GM12865 (cell line): ENCODE data around the gene RAB40C.

ENCODE experiments used
- DNase-seq: peaks from one replicate; pipeline ENCODE4 v3.0.0; 2010; ENCODE audit warnings: low read depth
- H3K4me3 ChIP-seq: 2 replicates; pipeline ENCODE4 v1.5.1; 2011; ENCODE audit warnings: mild to moderate bottlenecking, low read depth, low read length, control low read depth
- TF ChIP-seq, protein P1 (sequence below): IDR thresholded peaks from 2 replicates; pipeline ENCODE4 v1.5.1; 2011; ENCODE audit warnings: low read length, control low read depth, low read depth, inconsistent platforms; ENCODE audit not compliant: insufficient read depth; ENCODE audit errors: missing control alignments

RAB40C gene

GRCh38 chr16:619476-620100 is 29.7 kb downstream of the RAB40C start:
- TF ChIP-seq, protein P1, sequence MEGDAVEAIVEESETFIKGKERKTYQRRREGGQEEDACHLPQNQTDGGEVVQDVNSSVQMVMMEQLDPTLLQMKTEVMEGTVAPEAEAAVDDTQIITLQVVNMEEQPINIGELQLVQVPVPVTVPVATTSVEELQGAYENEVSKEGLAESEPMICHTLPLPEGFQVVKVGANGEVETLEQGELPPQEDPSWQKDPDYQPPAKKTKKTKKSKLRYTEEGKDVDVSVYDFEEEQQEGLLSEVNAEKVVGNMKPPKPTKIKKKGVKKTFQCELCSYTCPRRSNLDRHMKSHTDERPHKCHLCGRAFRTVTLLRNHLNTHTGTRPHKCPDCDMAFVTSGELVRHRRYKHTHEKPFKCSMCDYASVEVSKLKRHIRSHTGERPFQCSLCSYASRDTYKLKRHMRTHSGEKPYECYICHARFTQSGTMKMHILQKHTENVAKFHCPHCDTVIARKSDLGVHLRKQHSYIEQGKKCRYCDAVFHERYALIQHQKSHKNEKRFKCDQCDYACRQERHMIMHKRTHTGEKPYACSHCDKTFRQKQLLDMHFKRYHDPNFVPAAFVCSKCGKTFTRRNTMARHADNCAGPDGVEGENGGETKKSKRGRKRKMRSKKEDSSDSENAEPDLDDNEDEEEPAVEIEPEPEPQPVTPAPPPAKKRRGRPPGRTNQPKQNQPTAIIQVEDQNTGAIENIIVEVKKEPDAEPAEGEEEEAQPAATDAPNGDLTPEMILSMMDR, result no peak
- H3K4me3 ChIP-seq, result no peak overlapping the region
- DNase-seq, result no peak

- TF ChIP-seq, protein P1, result no peak
- no peak for DNase-seq
- H3K4me3 ChIP-seq, result no peak overlapping the region
Measured at GRCh38 chr16:620700-621525, 31.0 kb downstream of the RAB40C start.

- TF ChIP-seq, protein P1, result no peak
- no peak overlapping the region for H3K4me3 ChIP-seq
- no peak for DNase-seq
Measured at GRCh38 chr16:621526-622105, 31.8 kb downstream of the RAB40C start.

DNA sequence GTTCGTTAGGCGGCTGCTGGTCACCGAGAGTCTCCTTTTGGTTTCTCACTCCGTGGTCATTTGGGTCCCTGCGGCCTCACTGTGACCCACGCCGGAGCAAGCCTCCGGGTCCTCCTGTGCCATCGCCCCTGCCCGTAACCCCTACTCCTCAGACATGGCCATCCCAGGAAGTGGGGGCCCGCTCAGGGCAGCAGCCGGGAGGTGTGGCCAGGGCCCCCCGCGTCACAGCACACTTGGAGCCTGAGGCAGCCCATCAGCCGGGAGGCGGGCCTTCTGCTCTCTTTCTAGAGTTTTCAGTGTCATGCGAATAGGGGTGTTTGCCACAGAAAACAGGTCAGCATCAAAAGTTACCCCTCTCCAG is 33.0 kb downstream of the RAB40C start:
- no peak overlapping the region for H3K4me3 ChIP-seq
- TF ChIP-seq, protein P1, result no peak
- no peak for DNase-seq

GRCh38 chr16:624526-625070 is 34.7 kb downstream of the RAB40C start:
- DNase-seq, result no peak
- TF ChIP-seq, protein P1, result no peak
- no peak overlapping the region for H3K4me3 ChIP-seq

GRCh38 chr16:625117-625976 is 35.5 kb downstream of the RAB40C start:
- no peak overlapping the region for H3K4me3 ChIP-seq
- TF ChIP-seq, protein P1, result no peak
- DNase-seq, result no peak
